HCT116 (cell line): ENCODE data around the gene INPPL1.

Experiments used
- CTCF ChIP-seq, 3 experiments: fragments of 200-600 bp in 1 of 3; sonication (generic) in 1 of 3; IDR thresholded peaks in 2 of 3; conservative IDR thresholded peaks in 1 of 3; 2 replicates each; pipeline ENCODE4 v1.5.1; 2012 to 2017; ENCODE audit warnings: low read depth in 2 of 3, low read length in 2 of 3, antibody characterized with exemption in 1 of 3, borderline replicate concordance in 1 of 3, control low read depth in 1 of 3, mild to moderate bottlenecking in 1 of 3, mixed read lengths in 1 of 3, mixed run types in 1 of 3, moderate library complexity in 1 of 3; ENCODE audit not compliant: insufficient read depth in 1 of 3
- EGR1 ChIP-seq: IDR thresholded peaks from 2 replicates; pipeline ENCODE4 v1.6.1; 2012; ENCODE audit warnings: low read depth
- ELF1 ChIP-seq: IDR thresholded peaks from 2 replicates; pipeline ENCODE4 v1.6.1; 2012; ENCODE audit warnings: low read depth, borderline replicate concordance
- EZH2 ChIP-seq: fragments of 200-600 bp; sonication (generic); IDR thresholded peaks from 2 replicates; pipeline ENCODE4 v1.6.1; 2017; ENCODE audit warnings: antibody characterized with exemption, mixed run types
- EZH2phosphoT487 ChIP-seq: fragments of 200-600 bp; IDR thresholded peaks from 2 replicates; pipeline ENCODE4 v1.6.1; 2018; ENCODE audit warnings: antibody characterized with exemption, borderline replicate concordance
- JUND ChIP-seq: IDR thresholded peaks from 2 replicates; pipeline ENCODE4 v1.6.1; 2012
- POLR2A ChIP-seq: IDR thresholded peaks from 2 replicates; pipeline ENCODE4 v1.7.0; 2011; ENCODE audit warnings: borderline replicate concordance; ENCODE audit not compliant: insufficient read depth, insufficient read length; ENCODE audit errors: extremely low read depth
- POLR2AphosphoS5 ChIP-seq: IDR thresholded peaks from 2 replicates; pipeline ENCODE4 v1.6.1; 2011; ENCODE audit warnings: mild to moderate bottlenecking, low read depth, low read length, moderate library complexity
- RAD21 ChIP-seq: IDR thresholded peaks from 2 replicates; pipeline ENCODE4 v1.6.1; 2012; ENCODE audit warnings: low read depth, mild to moderate bottlenecking
- REST ChIP-seq: IDR thresholded peaks from 2 replicates; pipeline ENCODE4 v1.6.1; 2012; ENCODE audit warnings: low read depth
- SRF ChIP-seq: IDR thresholded peaks from 2 replicates; pipeline ENCODE4 v1.6.1; 2012; ENCODE audit warnings: low read depth
- TCF7L2 ChIP-seq: IDR thresholded peaks from 2 replicates; pipeline ENCODE4 v1.7.0; 2011; ENCODE audit warnings: borderline replicate concordance, inconsistent platforms; ENCODE audit not compliant: insufficient read depth, insufficient read length; ENCODE audit errors: extremely low read depth
- YY1 ChIP-seq: IDR thresholded peaks from 2 replicates; pipeline ENCODE4 v1.6.1; 2011; ENCODE audit warnings: low read length, low read depth, moderate library complexity, mild to moderate bottlenecking; ENCODE audit not compliant: insufficient replicate concordance; ENCODE audit errors: extremely low read depth

- TF ChIP-seq TCF7L2: no peak
- TF ChIP-seq CTCF (IDR thresholded peaks at IDR 0.05 in 2 of 3, conservative IDR thresholded peaks at IDR 0.05 in 1 of 3; ENCODE audit: borderline replicate concordance in 1 of 3, insufficient read depth in 1 of 3, low read depth in 2 of 3, low read length in 2 of 3): no peak
- no peak for TF ChIP-seq YY1
- TF ChIP-seq POLR2AphosphoS5: no peak
- TF ChIP-seq JUND: no peak
- TF ChIP-seq EZH2phosphoT487: no peak
- no peak for TF ChIP-seq EGR1
- no peak for TF ChIP-seq EZH2
- no peak for TF ChIP-seq POLR2A
- no peak for TF ChIP-seq SRF
- no peak for TF ChIP-seq ELF1
- TF ChIP-seq REST: no peak
- no peak for TF ChIP-seq RAD21
Measured at GRCh38 chr11:72263361-72263760, 38.8 kb downstream of the INPPL1 start.
